HepG2 (cell line): Measurements from ENCODE around the gene C20orf96. TPM values are rescaled to one million over a fixed set of nuclear protein-coding genes. Genes with fewer than 3 reads are reported as not detected.

ENCODE experiments used
- ARNT ChIP-seq: fragments of 450-650 bp; IDR thresholded peaks from 2 replicates; pipeline ENCODE4 v1.6.1; 2017
- FOXA1 ChIP-seq, 2 experiments: fragments of 450-650 bp in 1 of 2; sonication (generic) in 1 of 2; formaldehyde crosslinking in 1 of 2; IDR thresholded peaks; 2 replicates each; pipeline versions ENCODE4 v1.4.0 to v1.6.1; 2016 to 2020; ENCODE audit warnings: missing genetic modification reagents in 1 of 2
- HNF4G ChIP-seq, 2 experiments: sonication (generic) in 1 of 2; formaldehyde crosslinking in 1 of 2; IDR thresholded peaks; 2 replicates each; pipeline versions ENCODE4 v1.4.0 to v1.6.1; 2011 to 2020; ENCODE audit warnings: borderline replicate concordance in 2 of 2, low read depth in 2 of 2, mild to moderate bottlenecking in 2 of 2, low read length in 1 of 2, missing genetic modification reagents in 1 of 2, moderate library complexity in 1 of 2
- JDP2 ChIP-seq: sonication (generic); formaldehyde crosslinking; IDR thresholded peaks from 2 replicates; pipeline ENCODE4 v1.8.1; 2022; ENCODE audit warnings: missing genetic modification reagents, borderline replicate concordance
- KLF12 ChIP-seq: sonication (generic); formaldehyde crosslinking; IDR thresholded peaks from 2 replicates; pipeline ENCODE4 v1.4.0; 2020; ENCODE audit warnings: missing genetic modification reagents, borderline replicate concordance
- LCORL ChIP-seq, 2 experiments: fragments of 450-650 bp in 1 of 2; sonication (generic) in 1 of 2; formaldehyde crosslinking in 1 of 2; IDR thresholded peaks; 2 replicates each; pipeline versions ENCODE4 v1.5.0 to v1.6.1; 2017 to 2020; ENCODE audit warnings: antibody characterized with exemption in 1 of 2, missing genetic modification reagents in 1 of 2
- MED8 ChIP-seq: sonication (generic); formaldehyde crosslinking; IDR thresholded peaks from 2 replicates; pipeline ENCODE4 v1.8.1; 2023; ENCODE audit warnings: mild to moderate bottlenecking, missing genetic modification reagents; ENCODE audit not compliant: insufficient replicate concordance
- MIER3 ChIP-seq: IDR thresholded peaks from 2 replicates; pipeline ENCODE4 v1.6.1; 2016; ENCODE audit warnings: missing compliant biosample characterization, borderline replicate concordance
- PCBP2 ChIP-seq: fragments of 200-400 bp; formaldehyde crosslinking; optimal IDR thresholded peaks from 2 replicates; pipeline ENCODE3; 2018; ENCODE audit warnings: low read length, low read depth; ENCODE audit not compliant: poor library complexity, severe bottlenecking
- SP2 ChIP-seq: sonication (generic); formaldehyde crosslinking; IDR thresholded peaks from 2 replicates; pipeline ENCODE4 v1.5.1; 2020; ENCODE audit warnings: mild to moderate bottlenecking, missing genetic modification reagents
- ZBTB10 ChIP-seq: sonication (generic); formaldehyde crosslinking; IDR thresholded peaks from 2 replicates; pipeline ENCODE4 v1.4.0; 2020; ENCODE audit warnings: missing genetic modification reagents, borderline replicate concordance
- ZBTB21 ChIP-seq: sonication (generic); formaldehyde crosslinking; IDR thresholded peaks from 2 replicates; pipeline ENCODE4 v1.4.0; 2020; ENCODE audit warnings: missing genetic modification reagents
- ZIK1 ChIP-seq: sonication (generic); formaldehyde crosslinking; IDR thresholded peaks from 2 replicates; pipeline ENCODE4 v1.5.0; 2020; ENCODE audit warnings: mild to moderate bottlenecking, low read depth, missing genetic modification reagents, borderline replicate concordance
- ZKSCAN5 ChIP-seq: sonication (generic); formaldehyde crosslinking; IDR thresholded peaks from 2 replicates; pipeline ENCODE4 v1.5.1; 2020; ENCODE audit warnings: mild to moderate bottlenecking, missing genetic modification reagents
- ZNF30 ChIP-seq: sonication (generic); formaldehyde crosslinking; IDR thresholded peaks from 2 replicates; pipeline ENCODE4 v1.5.0; 2020; ENCODE audit warnings: mild to moderate bottlenecking, missing genetic modification reagents
- ZNF563 ChIP-seq: sonication (generic); formaldehyde crosslinking; IDR thresholded peaks from 2 replicates; pipeline ENCODE4 v1.8.0; 2022; ENCODE audit warnings: mild to moderate bottlenecking, moderate library complexity, missing genetic modification reagents
- ZNF580 ChIP-seq: IDR thresholded peaks from 2 replicates; pipeline ENCODE4 v1.6.1; 2016; ENCODE audit warnings: low read depth, borderline replicate concordance
- ZNF607 ChIP-seq: sonication (generic); formaldehyde crosslinking; IDR thresholded peaks from 2 replicates; pipeline ENCODE4 v1.5.1; 2020; ENCODE audit warnings: missing genetic modification reagents, mild to moderate bottlenecking, borderline replicate concordance
- ZNF784 ChIP-seq: sonication (generic); formaldehyde crosslinking; IDR thresholded peaks from 2 replicates; pipeline ENCODE4 v1.5.1; 2020; ENCODE audit warnings: missing genetic modification reagents, mild to moderate bottlenecking, borderline replicate concordance
- polyA plus RNA-seq, 8 experiments: library from polyadenylated mRNA; depleted of rRNA in 3 of 8; stranded (reverse) in 7 of 8; unstranded in 1 of 8; fragments of >200 nt; fragmentation: Illumina TruSeq in 4 of 8; extraction: Trizol in 4 of 8; gene quantifications; 2 replicates each; pipeline versions ENCODE4 v1.2.1 to v1.2.3, GENCODE V29; 2011 to 2016; ENCODE audit warnings: low read depth in 4 of 8, missing spikeins in 1 of 8, mixed read lengths in 1 of 8; ENCODE audit not compliant: insufficient read depth in 1 of 8
- total RNA-seq, 5 experiments: library from RNA; depleted of rRNA; stranded (reverse); fragments of >200 nt; fragmentation: Illumina TruSeq; extraction: Trizol; gene quantifications; 2 replicates each; pipeline ENCODE4 v1.2.3, GENCODE V29; 2016; ENCODE audit warnings: low read depth in 1 of 5
- TF ChIP-seq, protein P1 (sequence below): sonication (generic); formaldehyde crosslinking; IDR thresholded peaks from 2 replicates; pipeline ENCODE4 v1.8.1; 2023; ENCODE audit warnings: mild to moderate bottlenecking, missing genetic modification reagents
- TF ChIP-seq, protein P2 (sequence below): sonication (generic); formaldehyde crosslinking; IDR thresholded peaks from 2 replicates; pipeline ENCODE4 v1.4.0; 2020; ENCODE audit warnings: missing genetic modification reagents

The C20orf96 gene
- total and polyA plus RNA-seq, 2 of the 13 experiments (the other 11 are each of a cell fraction or from before 2014, with no cell fraction given) = 3.8 to 20.6 TPM

- TF ChIP-seq, protein P1, sequence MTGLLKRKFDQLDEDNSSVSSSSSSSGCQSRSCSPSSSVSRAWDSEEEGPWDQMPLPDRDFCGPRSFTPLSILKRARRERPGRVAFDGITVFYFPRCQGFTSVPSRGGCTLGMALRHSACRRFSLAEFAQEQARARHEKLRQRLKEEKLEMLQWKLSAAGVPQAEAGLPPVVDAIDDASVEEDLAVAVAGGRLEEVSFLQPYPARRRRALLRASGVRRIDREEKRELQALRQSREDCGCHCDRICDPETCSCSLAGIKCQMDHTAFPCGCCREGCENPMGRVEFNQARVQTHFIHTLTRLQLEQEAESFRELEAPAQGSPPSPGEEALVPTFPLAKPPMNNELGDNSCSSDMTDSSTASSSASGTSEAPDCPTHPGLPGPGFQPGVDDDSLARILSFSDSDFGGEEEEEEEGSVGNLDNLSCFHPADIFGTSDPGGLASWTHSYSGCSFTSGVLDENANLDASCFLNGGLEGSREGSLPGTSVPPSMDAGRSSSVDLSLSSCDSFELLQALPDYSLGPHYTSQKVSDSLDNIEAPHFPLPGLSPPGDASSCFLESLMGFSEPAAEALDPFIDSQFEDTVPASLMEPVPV = peak; percentile 77
- TF ChIP-seq MIER3 (CRISPR knock-in tag) (peak; percentile 52; the same call in 1 of the 2 replicates), KLF12 (CRISPR knock-in tag) (no peak), HNF4G (IDR thresholded peaks at IDR 0.05; ENCODE audit: borderline replicate concordance, low read depth, low read length) (no peak), HNF4G (CRISPR knock-in tag; IDR thresholded peaks at IDR 0.05; ENCODE audit: borderline replicate concordance, low read depth) (no peak), ARNT (no peak), MED8 (peak; percentile 42), ZNF784 (peak; percentile 8; the same call in 1 of the 2 replicates), ZNF607 (CRISPR knock-in tag) (peak; percentile 31; the same call in 1 of the 2 replicates), ZBTB10 (CRISPR knock-in tag) (peak; percentile 89), ZNF563 (no peak; the same call in 1 of the 2 replicates), ZIK1 (CRISPR knock-in tag) (peak; percentile 91; the same call in 1 of the 2 replicates), ZNF30 (no peak), FOXA1 (IDR thresholded peaks at IDR 0.05) (no peak), FOXA1 (CRISPR knock-in tag; IDR thresholded peaks at IDR 0.05) (no peak), PCBP2 (no peak), JDP2 (CRISPR knock-in tag) (peak; percentile 18; the same call in 1 of the 2 replicates), ZNF580 (0 out of 2 replicates have a peak, but pooled peaks have one; percentile 3), LCORL (IDR thresholded peaks at IDR 0.05) (no peak), LCORL (CRISPR knock-in tag; IDR thresholded peaks at IDR 0.05) (peak; percentile 86), SP2 (CRISPR knock-in tag) (peak; percentile 1; the same call in 1 of the 2 replicates), ZBTB21 (CRISPR knock-in tag) (no peak), ZKSCAN5 (no peak)
- TF ChIP-seq, protein P2, sequence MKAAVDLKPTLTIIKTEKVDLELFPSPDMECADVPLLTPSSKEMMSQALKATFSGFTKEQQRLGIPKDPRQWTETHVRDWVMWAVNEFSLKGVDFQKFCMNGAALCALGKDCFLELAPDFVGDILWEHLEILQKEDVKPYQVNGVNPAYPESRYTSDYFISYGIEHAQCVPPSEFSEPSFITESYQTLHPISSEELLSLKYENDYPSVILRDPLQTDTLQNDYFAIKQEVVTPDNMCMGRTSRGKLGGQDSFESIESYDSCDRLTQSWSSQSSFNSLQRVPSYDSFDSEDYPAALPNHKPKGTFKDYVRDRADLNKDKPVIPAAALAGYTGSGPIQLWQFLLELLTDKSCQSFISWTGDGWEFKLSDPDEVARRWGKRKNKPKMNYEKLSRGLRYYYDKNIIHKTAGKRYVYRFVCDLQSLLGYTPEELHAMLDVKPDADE (CRISPR knock-in tag) = no peak
Observed at GRCh38 chr20:327186-328026, 36.9 kb upstream of the C20orf96 start (continued).
